ENCODE data around the gene HFE. TPM values are rescaled to one million over a fixed set of nuclear protein-coding genes. Genes with fewer than 3 reads are reported as not detected.

The HFE gene
- total and polyA plus RNA-seq, 2 donors (not counting 1 experiment from before 2014, with no cell fraction given), result 18.3 to 22.3 TPM

DNA sequence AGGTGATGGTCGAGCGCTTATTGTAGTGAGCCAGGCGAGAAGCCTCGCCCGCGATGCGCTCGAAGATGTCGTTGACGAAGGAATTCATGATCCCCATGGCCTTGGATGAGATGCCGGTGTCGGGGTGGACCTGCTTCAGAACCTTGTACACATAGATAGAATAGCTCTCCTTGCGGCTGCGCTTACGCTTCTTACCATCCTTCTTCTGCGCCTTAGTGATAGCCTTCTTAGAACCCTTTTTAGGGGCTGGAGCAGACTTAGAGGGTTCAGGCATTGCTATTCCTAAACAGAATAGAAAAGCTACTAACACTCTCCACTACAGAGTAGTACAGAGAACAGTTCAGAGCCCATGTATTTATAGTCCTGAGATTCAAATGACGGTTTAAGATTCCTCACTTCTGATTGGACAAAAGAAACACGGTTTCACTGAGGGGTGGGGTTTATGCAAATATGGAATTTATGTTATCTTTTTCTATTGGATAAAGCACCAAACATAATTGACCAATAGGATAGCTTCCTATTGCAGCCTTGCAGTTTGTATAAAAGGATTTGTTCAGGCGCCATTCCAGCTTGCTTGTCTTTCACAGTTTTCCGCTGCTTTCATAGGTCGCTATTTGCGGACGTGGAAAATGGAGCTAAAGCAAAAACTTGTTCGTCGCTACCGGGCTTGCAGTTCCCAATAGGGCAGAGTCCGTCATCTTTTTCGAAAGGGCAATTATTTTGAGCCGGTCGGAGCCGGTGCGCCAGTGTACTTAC lies 43.7 kb upstream of the HFE start:
- TF ChIP-seq CTCF (conservative IDR thresholded peaks at IDR 0.05 in 1 of 2, IDR thresholded peaks at IDR 0.05 in 1 of 2; ENCODE audit: low read depth in 1 of 2, low read length in 2 of 2) (no peak), EZH2 (IDR thresholded peaks at IDR 0.05; ENCODE audit: low read length, missing control alignments) (no peak)
- Histone ChIP-seq H3K36me3 (ENCODE audit: control insufficient read depth, insufficient read depth, low read length) (no peaks in the 10 kb centered on the region), H2AFZ (ENCODE audit: low read length) (peak overlapping the region; percentile 76), H3K9me3 (ENCODE audit: control insufficient read depth, insufficient read depth, low read depth, low read length) (no peaks in the 10 kb centered on the region), H3K4me2 (ENCODE audit: extremely low read depth, insufficient read depth, low read length) (peak overlapping the region; percentile 95), H3K4me3 (replicated peaks in 1 of 4; ENCODE audit: control extremely low read depth in 1 of 4, insufficient read depth in 1 of 4, low read depth in 3 of 4, low read length in 4 of 4) (peak overlapping the region; percentile 43 to 89 (median 52)), H3K27ac (ENCODE audit: insufficient read depth, low read length) (peak overlapping the region; percentile 98), H3K27me3 (ENCODE audit: control insufficient read depth, insufficient read depth, low read length) (no peaks in the 10 kb centered on the region), H3K79me2 (ENCODE audit: control insufficient read depth, insufficient read depth, low read length) (no peaks in the 10 kb centered on the region), H3K4me1 (ENCODE audit: control insufficient read depth, extremely low read depth, insufficient read depth, low read length) (peaks cover 11% of the 10 kb centered on the region), H4K20me1 (ENCODE audit: control insufficient read depth, extremely low read depth, insufficient read depth, low read length) (no peaks in the 10 kb centered on the region), H3K9ac (ENCODE audit: insufficient read depth, low read length) (peak overlapping the region; percentile 61)
- peak; percentile 96 to 99 for DNase-seq (ENCODE audit: low read depth in 2 of 2)

DNA sequence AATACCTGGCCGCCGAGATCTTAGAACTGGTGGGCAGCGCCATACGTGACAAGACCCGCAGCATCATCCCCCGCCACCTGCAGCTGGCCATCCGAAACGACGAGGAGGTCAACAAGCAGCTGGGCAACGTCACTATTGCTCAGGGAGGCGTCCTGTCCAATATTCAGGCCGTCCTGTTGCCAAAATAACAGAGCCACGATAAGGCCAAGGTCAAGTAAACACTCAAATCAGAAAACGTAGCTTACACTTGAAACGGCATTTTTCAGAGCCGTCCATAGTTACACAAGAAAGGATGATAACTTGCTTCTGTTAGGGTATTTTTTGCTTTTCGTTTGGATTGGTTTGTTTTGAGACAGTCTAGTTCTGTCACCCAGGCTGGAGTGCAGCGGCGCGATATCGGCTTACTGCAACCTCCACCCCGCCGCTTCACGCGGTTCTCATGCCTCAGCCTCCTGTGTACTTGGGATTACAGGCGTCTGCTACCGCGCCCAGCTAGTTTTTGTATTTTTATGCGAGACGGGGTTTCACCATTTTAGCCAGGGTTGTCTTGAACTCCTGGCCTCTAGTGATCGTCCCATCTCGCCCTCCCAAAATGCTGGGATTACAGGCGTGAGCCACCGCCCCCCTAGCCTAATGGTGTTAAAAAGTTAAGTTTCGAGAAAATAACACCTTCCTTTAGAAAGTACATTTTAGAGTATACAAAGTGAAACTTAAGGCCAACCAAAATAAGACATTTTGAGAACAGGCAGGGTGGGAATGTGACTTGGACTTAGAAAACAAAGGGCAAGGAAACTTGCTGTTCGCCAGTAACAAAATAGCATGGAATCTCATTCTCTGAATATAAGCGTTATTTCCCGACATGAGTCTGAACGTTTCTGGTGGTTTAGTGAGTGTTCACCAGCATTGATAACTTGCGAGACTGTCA lies 42.8 kb upstream of the HFE start:
- Histone ChIP-seq H3K4me1 (ENCODE audit: control insufficient read depth, extremely low read depth, insufficient read depth, low read length) (peaks cover 11% of the 10 kb centered on the region), H3K9me3 (ENCODE audit: control insufficient read depth, insufficient read depth, low read depth, low read length) (no peaks in the 10 kb centered on the region), H4K20me1 (ENCODE audit: control insufficient read depth, extremely low read depth, insufficient read depth, low read length) (no peaks in the 10 kb centered on the region), H3K27me3 (ENCODE audit: control insufficient read depth, insufficient read depth, low read length) (no peaks in the 10 kb centered on the region), H3K4me2 (ENCODE audit: extremely low read depth, insufficient read depth, low read length) (peak overlapping the region; percentile 70), H3K9ac (ENCODE audit: insufficient read depth, low read length) (peak overlapping the region; percentile 61), H3K4me3 (replicated peaks in 1 of 4; ENCODE audit: control extremely low read depth in 1 of 4, insufficient read depth in 1 of 4, low read depth in 3 of 4, low read length in 4 of 4) (peak overlapping the region; percentile 17 to 89 (median 40)), H3K36me3 (ENCODE audit: control insufficient read depth, insufficient read depth, low read length) (no peaks in the 10 kb centered on the region), H3K27ac (ENCODE audit: insufficient read depth, low read length) (peak overlapping the region; percentile 98), H2AFZ (ENCODE audit: low read length) (peak overlapping the region; percentile 76), H3K79me2 (ENCODE audit: control insufficient read depth, insufficient read depth, low read length) (no peaks in the 10 kb centered on the region)
- TF ChIP-seq CTCF (conservative IDR thresholded peaks at IDR 0.05 in 1 of 2, IDR thresholded peaks at IDR 0.05 in 1 of 2; ENCODE audit: low read depth in 1 of 2, low read length in 2 of 2) (no peak), EZH2 (IDR thresholded peaks at IDR 0.05; ENCODE audit: low read length, missing control alignments) (no peak)
- peak; percentile 35 to 58 for DNase-seq (ENCODE audit: low read depth in 2 of 2)

All from fibroblast of lung (primary cell).